GM12801 (cell line): Measurements from ENCODE around the gene ENO2.

Source experiments
- TF ChIP-seq, protein P1 (sequence below): IDR thresholded peaks from one replicate; pipeline ENCODE4 v1.5.1; 2011; ENCODE audit warnings: control low read depth; ENCODE audit not compliant: insufficient read length; ENCODE audit errors: extremely low read depth

ENO2 gene

DNA sequence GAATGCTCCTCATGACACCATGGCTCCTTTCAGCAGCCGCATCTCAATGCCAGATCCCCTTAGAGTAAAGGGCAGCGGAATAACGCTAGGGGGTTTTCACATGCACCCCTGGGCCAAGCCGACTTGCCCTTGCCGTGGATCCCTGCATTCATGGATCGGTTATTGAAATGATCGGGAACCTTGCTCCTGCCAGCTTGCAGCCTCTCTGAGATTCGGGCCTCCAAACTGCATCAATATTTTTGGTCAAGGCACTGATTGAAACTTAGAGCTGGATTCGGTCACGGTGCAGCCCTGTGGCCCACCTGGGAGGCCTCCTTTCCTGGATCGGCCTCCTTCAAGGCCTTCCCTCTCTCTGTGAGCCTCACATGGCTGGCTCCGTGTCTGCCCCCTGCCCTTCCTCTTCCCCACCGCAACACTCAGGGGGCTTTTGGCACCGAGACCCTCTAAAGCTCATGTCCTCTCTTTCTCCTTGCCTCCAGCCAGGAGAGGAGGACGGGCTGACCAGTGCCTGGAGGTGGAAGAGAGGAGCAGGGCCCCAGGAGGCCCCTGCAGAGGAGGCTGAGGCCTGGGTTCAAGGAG is 38.6 kb downstream of the ENO2 start:
- TF ChIP-seq, protein P1, sequence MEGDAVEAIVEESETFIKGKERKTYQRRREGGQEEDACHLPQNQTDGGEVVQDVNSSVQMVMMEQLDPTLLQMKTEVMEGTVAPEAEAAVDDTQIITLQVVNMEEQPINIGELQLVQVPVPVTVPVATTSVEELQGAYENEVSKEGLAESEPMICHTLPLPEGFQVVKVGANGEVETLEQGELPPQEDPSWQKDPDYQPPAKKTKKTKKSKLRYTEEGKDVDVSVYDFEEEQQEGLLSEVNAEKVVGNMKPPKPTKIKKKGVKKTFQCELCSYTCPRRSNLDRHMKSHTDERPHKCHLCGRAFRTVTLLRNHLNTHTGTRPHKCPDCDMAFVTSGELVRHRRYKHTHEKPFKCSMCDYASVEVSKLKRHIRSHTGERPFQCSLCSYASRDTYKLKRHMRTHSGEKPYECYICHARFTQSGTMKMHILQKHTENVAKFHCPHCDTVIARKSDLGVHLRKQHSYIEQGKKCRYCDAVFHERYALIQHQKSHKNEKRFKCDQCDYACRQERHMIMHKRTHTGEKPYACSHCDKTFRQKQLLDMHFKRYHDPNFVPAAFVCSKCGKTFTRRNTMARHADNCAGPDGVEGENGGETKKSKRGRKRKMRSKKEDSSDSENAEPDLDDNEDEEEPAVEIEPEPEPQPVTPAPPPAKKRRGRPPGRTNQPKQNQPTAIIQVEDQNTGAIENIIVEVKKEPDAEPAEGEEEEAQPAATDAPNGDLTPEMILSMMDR, result no peak

DNA sequence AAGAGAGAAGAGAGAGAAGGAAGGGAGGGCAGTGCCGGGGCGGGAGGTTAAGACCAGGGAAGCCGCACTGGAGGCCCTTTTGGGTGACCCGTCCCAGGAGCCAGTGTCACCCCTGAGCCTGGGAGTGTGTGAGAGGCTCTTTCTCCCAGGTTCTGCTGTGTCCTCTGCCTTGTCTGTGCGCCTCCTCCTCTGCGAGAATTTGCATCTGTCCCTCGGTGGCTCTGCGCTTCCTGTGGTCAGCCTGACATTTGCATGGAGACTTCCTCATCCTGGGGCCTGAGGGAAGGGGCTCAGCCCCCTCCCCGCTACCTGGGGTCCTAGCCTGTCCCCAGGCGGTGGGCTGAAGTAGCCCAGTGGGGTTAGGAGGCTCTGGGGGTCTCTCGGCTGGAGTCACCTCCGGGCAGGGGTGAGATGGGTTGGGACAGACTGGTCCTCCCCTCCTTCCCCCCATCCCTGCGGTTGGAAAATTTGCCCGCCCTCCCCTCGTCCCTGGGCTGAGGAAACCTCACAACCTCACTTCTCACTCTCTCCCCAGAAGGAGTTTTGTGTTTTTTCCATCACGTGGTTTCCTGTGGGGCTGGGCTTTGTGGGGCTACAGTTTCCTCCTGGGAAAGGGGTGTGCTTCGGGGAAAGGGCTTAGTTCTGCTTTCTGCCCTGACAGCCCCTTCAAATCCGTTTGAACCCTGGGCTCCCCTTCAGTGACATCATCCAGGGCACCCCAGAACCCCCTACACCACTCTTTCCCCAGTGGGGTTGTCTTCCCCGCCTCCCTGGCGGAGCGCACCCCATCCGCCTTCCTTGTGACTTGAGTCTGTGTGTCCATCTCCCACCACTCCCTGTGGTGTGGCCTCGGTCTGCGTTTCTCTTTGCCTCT is 39.3 kb downstream of the ENO2 start:
- TF ChIP-seq, protein P1, result no peak

DNA sequence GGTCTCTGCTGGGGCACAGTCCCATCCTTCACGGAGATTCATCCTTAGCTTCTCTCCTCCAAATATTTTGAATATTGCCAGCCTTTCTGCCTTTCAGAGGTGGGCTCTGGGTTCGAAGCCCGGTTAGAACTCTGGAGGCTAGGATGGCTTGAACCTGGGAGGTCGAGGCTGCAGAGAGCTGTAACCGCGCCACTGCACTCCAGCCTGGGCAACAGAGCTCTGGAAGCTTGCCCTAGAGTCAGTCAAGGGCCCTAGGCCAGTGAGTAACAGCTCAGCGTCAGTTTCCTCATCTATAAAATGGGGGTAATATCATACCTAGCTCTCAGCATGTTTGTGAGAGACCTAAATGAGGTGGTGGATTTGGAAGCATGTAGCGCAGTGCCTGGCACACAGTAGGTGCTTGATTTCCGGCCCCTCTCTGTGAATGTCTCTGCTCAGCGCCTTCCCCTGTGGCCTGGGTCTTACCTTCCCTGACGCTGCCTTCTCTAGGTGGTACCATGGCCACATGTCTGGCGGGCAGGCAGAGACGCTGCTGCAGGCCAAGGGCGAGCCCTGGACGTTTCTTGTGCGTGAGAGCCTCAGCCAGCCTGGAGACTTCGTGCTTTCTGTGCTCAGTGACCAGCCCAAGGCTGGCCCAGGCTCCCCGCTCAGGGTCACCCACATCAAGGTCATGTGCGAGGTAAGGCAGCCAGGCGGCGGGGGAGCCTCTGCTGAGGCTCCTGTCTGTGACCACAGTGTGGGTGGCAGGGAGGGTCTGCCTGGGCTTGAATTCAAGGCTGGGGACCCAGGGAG is 40.1 kb downstream of the ENO2 start:
- TF ChIP-seq, protein P1, result no peak

DNA sequence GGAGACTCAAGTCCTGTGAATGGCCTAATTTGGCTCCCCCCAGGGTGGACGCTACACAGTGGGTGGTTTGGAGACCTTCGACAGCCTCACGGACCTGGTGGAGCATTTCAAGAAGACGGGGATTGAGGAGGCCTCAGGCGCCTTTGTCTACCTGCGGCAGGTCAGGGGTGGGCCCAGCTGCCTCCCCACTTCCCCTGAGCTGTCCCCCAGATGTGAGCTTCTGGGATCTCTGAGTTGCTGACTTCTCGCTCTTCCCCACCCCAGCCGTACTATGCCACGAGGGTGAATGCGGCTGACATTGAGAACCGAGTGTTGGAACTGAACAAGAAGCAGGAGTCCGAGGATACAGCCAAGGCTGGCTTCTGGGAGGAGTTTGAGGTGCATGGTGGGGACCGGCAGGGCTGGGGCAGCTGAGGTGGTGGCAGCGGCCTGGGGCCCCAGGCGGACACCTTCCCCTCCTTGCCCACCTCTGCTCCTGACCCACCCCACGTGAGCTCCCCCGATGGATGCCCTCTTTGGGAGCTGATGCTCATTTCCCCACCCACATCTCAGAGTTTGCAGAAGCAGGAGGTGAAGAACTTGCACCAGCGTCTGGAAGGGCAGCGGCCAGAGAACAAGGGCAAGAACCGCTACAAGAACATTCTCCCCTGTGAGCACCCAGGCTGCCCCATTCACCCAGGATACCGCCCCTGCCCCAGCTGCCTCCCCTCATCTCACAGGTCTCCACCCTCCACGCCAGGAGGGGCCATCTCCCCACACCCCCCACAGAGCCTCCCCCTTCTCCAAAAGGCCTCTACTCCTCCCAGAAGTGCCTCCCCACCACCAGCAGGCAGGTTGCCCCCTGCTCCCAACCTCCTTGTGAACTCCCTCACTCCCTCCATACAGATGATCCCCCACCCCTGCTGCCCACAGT is 41.0 kb downstream of the ENO2 start:
- TF ChIP-seq, protein P1, result no peak

DNA sequence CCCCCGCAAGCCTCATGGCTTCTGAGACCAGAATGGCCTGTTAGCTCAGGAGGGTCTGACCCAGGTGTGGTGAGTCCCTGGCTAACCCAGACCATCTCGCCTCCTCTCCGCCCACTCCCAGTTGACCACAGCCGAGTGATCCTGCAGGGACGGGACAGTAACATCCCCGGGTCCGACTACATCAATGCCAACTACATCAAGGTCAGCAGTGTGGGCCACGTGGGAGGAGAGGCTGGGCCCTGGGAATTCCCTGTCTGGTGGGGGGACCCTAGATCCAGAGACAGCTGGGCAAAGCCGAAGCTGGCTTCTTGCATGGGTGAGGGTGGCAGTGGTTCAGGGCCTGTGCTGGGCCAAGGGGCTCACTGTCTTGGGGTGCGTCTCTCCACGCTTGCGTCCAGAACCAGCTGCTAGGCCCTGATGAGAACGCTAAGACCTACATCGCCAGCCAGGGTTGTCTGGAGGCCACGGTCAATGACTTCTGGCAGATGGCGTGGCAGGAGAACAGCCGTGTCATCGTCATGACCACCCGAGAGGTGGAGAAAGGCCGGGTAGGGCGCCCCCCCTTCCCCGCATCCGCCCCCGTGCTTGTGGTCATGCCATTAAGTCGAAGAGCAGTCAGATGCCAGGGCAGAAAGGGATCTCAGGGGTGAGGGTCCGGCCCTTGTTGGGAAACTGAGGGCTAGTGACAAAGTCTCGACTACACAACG is 41.8 kb downstream of the ENO2 start:
- TF ChIP-seq, protein P1, result no peak

DNA sequence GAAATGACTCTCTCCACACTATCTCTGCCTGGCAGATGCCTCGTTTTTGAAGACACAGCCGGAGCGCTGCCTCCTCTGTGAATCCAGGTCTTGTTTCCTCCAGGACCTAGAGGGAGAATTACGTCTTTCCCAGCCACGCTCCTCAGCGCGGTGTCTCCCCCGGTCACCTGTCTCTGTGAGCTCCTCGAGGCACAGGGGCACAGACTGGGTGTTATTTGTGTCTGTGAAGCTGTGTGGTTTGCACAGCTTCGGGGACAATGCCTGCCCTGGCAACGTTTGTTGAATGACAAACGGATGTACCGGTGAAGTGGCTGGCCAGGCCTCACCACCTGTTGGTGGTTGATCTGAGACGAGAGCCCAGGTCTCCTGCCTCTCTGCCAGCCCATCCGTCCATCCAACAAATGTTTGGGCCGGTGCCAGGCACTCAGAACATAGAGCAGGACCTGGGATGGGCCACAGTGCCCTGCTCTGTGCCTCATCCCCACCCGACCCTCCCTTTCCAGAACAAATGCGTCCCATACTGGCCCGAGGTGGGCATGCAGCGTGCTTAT is 42.8 kb downstream of the ENO2 start:
- TF ChIP-seq, protein P1, result no peak
